Stomach (tissue), 9 donors: Measurements from ENCODE around the gene ATP6V1E1. TPM values are rescaled to one million over a fixed set of nuclear protein-coding genes. Genes with fewer than 3 reads are reported as not detected.

Experiments
- DNase-seq, 2 donors: peaks; one replicate each; pipeline versions ENCODE4 v3.0.0 to v3.0.0-alpha.2; 2013 to 2019
- H3K27ac ChIP-seq, 5 donors: fragments of 200-600 bp in 4 of 5; sonication (generic) in 4 of 5; one replicate each; pipeline ENCODE4 v1.5.1; 2013 to 2019; ENCODE audit warnings: mild to moderate bottlenecking in 1 of 5, moderate library complexity in 1 of 5
- H3K27me3 ChIP-seq, 3 donors: fragments of 200-600 bp; sonication (generic); one replicate each; pipeline ENCODE4 v1.5.1; 2017 to 2019; ENCODE audit warnings: mixed run types in 1 of 3
- H3K36me3 ChIP-seq, 4 donors: fragments of 200-600 bp; sonication (generic); 1 replicate in 3 of 4; 2 replicates in 1 of 4; pipeline ENCODE4 v1.5.1; 2016 to 2019
- H3K4me1 ChIP-seq, 4 donors: fragments of 200-600 bp; sonication (generic); one replicate each; pipeline ENCODE4 v1.5.1; 2016 to 2019
- H3K4me3 ChIP-seq, 4 donors: fragments of 200-600 bp; sonication (generic) in 3 of 4; one replicate each; pipeline ENCODE4 v1.5.1; 2016 to 2019; ENCODE audit warnings: mild to moderate bottlenecking in 1 of 4
- H3K9me3 ChIP-seq, 4 donors: fragments of 200-600 bp; sonication (generic); one replicate each; pipeline ENCODE4 v1.5.1; 2016 to 2019
- CTCF ChIP-seq, 7 experiments: fragments of 450-650 bp in 4 of 7; fragments of 200-600 bp in 3 of 7; sonication (generic) in 3 of 7; IDR thresholded peaks; one replicate each; pipeline ENCODE4 v1.5.1; 2016 to 2019; ENCODE audit warnings: antibody characterized with exemption in 7 of 7, control low read depth in 2 of 7, mild to moderate bottlenecking in 1 of 7
- EP300 ChIP-seq: sonication (generic); formaldehyde crosslinking; IDR thresholded peaks from one replicate; pipeline ENCODE4 v1.6.1; 2017; ENCODE audit warnings: antibody characterized with exemption
- POLR2A ChIP-seq, 4 donors: fragments of 450-650 bp; IDR thresholded peaks; one replicate each; pipeline ENCODE4 v1.6.1; 2016; ENCODE audit warnings: antibody characterized with exemption in 4 of 4, control low read depth in 2 of 4, mild to moderate bottlenecking in 1 of 4, moderate library complexity in 1 of 4
- POLR2AphosphoS5 ChIP-seq, 3 donors: sonication (generic); formaldehyde crosslinking; IDR thresholded peaks; one replicate each; pipeline ENCODE4 v1.6.1; 2016; ENCODE audit warnings: antibody characterized with exemption in 3 of 3
- WGBS, 5 donors: extraction: QIAGEN DNeasy Blood & Tissue Kit in 3 of 5; methylation state at CpG; one replicate each; pipeline versions ENCODE4 v1.1.5 to v1.1.7; 2013 to 2018; 5-methylcytosine and 5-hydroxymethylcytosine counted together
- intact Hi-C: fragments of 100-400 bp; cut with DNase I; formaldehyde crosslinking; loops from one replicate; pipeline ENCODE4 v1.15.1; 2023; ENCODE audit warnings: low total_unique reads
- polyA plus RNA-seq, 3 donors: library from polyadenylated mRNA; stranded (reverse); fragments of 200-250 nt; gene quantifications; one replicate each; pipeline ENCODE4 v1.2.3, GENCODE V29; 2013
- total RNA-seq, 5 donors: library from RNA; depleted of rRNA; stranded (reverse); fragments of >200 nt; gene quantifications; one replicate each; pipeline versions ENCODE4 v1.1.0 to v1.2.3, GENCODE V29; 2014 to 2016
- donor health status: healthy with polysubstance abuse.
- donor health status: Bipolar disorder and iron deficiency.
- donor health status: healthy.

ATP6V1E1 gene
- total and polyA plus RNA-seq, 8 donors = 22.2 to 284 (median 117) TPM

- Histone ChIP-seq H3K9me3 (no peaks in the 10 kb centered on the region), H3K27ac (peak overlapping the region in 1 of 5 donors; percentile 24), H3K27me3 (no peaks in the 10 kb centered on the region), H3K4me1 (no peaks in the 10 kb centered on the region), H3K36me3 (peaks cover 49 to 72% (median 63%) of the 10 kb centered on the region in 4 donors), H3K4me3 (no peak overlapping the region)
- intact Hi-C loops = no loop called here
- no peak for DNase-seq
- no peak for TF ChIP-seq EP300
- no peak for TF ChIP-seq POLR2AphosphoS5 (IDR thresholded peaks at IDR 0.05)
- no peak for TF ChIP-seq CTCF (IDR thresholded peaks at IDR 0.05)
- no peak for TF ChIP-seq POLR2A (IDR thresholded peaks at IDR 0.05)
- WGBS, 5 donors = 84 to 92% (median 91%) methylated on average over 5 of the region's 5 CpGs
Observed at GRCh38 chr22:17590586-17590985, 38.0 kb downstream of the ATP6V1E1 start.

GRCh38 chr22:17589810-17590375 lies 38.7 kb downstream of the ATP6V1E1 start:
- no peaks in the 10 kb centered on the region for H3K4me1 ChIP-seq
- no peak overlapping the region for H3K4me3 ChIP-seq
- no peaks in the 10 kb centered on the region for H3K9me3 ChIP-seq
- no peak for DNase-seq
- peak overlapping the region in 1 of 5 donors; percentile 24 for H3K27ac ChIP-seq
- peaks cover 43 to 66% (median 56%) of the 10 kb centered on the region in 4 donors for H3K36me3 ChIP-seq
- intact Hi-C loops = no loop called here
- H3K27me3 ChIP-seq = no peaks in the 10 kb centered on the region
- 90 to 96% (median 95%) methylated on average over 8 to 10 of the region's 10 CpGs for WGBS, 5 donors
- no peak for TF ChIP-seq EP300
- no peak for TF ChIP-seq POLR2A (IDR thresholded peaks at IDR 0.05)
- TF ChIP-seq POLR2AphosphoS5 (IDR thresholded peaks at IDR 0.05) = no peak
- TF ChIP-seq CTCF (IDR thresholded peaks at IDR 0.05) = no peak

GRCh38 chr22:17588606-17589005 lies 39.9 kb downstream of the ATP6V1E1 start:
- H3K27me3 ChIP-seq = no peaks in the 10 kb centered on the region
- no peak overlapping the region for H3K27ac ChIP-seq
- 88 to 96% (median 93%) methylated on average over 11 of the region's 11 CpGs for WGBS, 5 donors
- intact Hi-C loops = no loop called here
- no peak overlapping the region for H3K4me3 ChIP-seq
- H3K36me3 ChIP-seq = peaks cover 30 to 53% (median 43%) of the 10 kb centered on the region in 4 donors
- H3K9me3 ChIP-seq = no peaks in the 10 kb centered on the region
- H3K4me1 ChIP-seq = no peaks in the 10 kb centered on the region
- no peak for DNase-seq
- no peak for TF ChIP-seq EP300
- TF ChIP-seq POLR2AphosphoS5 (IDR thresholded peaks at IDR 0.05) = no peak
- TF ChIP-seq CTCF (IDR thresholded peaks at IDR 0.05) = no peak

DNA sequence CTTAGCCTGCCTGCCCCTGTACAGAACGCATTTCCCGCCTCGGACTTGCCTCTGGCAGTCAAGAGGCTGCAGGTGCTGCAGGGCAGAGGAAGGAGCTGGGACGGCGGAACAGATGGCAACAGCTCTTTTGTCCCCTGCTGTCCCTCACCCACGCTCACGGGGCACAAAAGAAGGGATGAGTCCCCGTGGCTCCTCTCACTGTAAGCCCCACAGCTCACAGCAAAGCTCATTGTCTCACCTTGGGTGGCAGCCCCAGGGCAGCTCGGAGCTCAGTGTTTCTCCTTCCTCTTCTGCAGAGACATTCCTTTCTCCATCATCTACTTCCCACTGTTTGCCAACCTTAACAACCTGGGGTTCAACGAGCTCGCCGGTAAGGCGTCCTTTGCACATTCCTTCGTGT lies 40.9 kb downstream of the ATP6V1E1 start:
- H3K27me3 ChIP-seq = no peaks in the 10 kb centered on the region
- DNase-seq = no peak
- peaks cover 20 to 43% (median 33%) of the 10 kb centered on the region in 4 donors for H3K36me3 ChIP-seq
- TF ChIP-seq CTCF (IDR thresholded peaks at IDR 0.05) (no peak), EP300 (no peak), POLR2A (IDR thresholded peaks at IDR 0.05) (no peak), POLR2AphosphoS5 (IDR thresholded peaks at IDR 0.05) (no peak)
- H3K27ac ChIP-seq = no peak overlapping the region
- intact Hi-C loops = no loop called here
- H3K4me3 ChIP-seq = no peak overlapping the region
- no peaks in the 10 kb centered on the region for H3K9me3 ChIP-seq
- H3K4me1 ChIP-seq = no peaks in the 10 kb centered on the region
- WGBS, 5 donors = 79 to 87% (median 82%) methylated on average over 13 to 14 of the region's 14 CpGs
